Trophoblast cell (in vitro differentiated cells and primary cell): Measurements from ENCODE around the gene PELI1.
A peak's percentile ranks its signal among the peaks of the same experiment; 100 is the strongest.

Source experiments
- DNase-seq, 2 donors: peaks; one replicate each; pipeline ENCODE4 v3.0.0-alpha.2; 2016
- H2AFZ ChIP-seq: 2 replicates; pipeline ENCODE4 v1.6.1; 2013; ENCODE audit warnings: low read length, moderate library complexity, mild to moderate bottlenecking; ENCODE audit not compliant: insufficient read depth, poor library complexity
- H2AK5ac ChIP-seq: 2 replicates; pipeline ENCODE4 v1.6.1; 2013; ENCODE audit warnings: mild to moderate bottlenecking, low read length
- H2BK120ac ChIP-seq: 2 replicates; pipeline ENCODE4 v1.6.1; 2013; ENCODE audit warnings: low read length, mild to moderate bottlenecking, moderate library complexity; ENCODE audit not compliant: insufficient read depth, poor library complexity
- H2BK12ac ChIP-seq: 2 replicates; pipeline ENCODE4 v1.6.1; 2013; ENCODE audit warnings: mild to moderate bottlenecking, low read length, moderate library complexity
- H2BK5ac ChIP-seq: 2 replicates; pipeline ENCODE4 v1.6.1; 2013; ENCODE audit warnings: low read length, low read depth, moderate library complexity, mild to moderate bottlenecking; ENCODE audit not compliant: poor library complexity
- H3K14ac ChIP-seq: 2 replicates; pipeline ENCODE4 v1.6.1; 2013; ENCODE audit warnings: mild to moderate bottlenecking, low read length
- H3K18ac ChIP-seq: 2 replicates; pipeline ENCODE4 v1.6.1; 2013; ENCODE audit warnings: mild to moderate bottlenecking, low read length
- H3K23ac ChIP-seq: 2 replicates; pipeline ENCODE4 v1.6.1; 2013; ENCODE audit warnings: low read length
- H3K27ac ChIP-seq: 2 replicates; pipeline ENCODE4 v1.5.1; 2013; ENCODE audit warnings: low read depth, mild to moderate bottlenecking, inconsistent platforms, low read length, moderate library complexity
- H3K27me3 ChIP-seq: 2 replicates; pipeline ENCODE4 v1.6.1; 2013; ENCODE audit warnings: inconsistent platforms, mild to moderate bottlenecking, low read length, moderate library complexity; ENCODE audit not compliant: insufficient read depth
- H3K36me3 ChIP-seq, 2 experiments: 1 replicate in 1 of 2; 2 replicates in 1 of 2; pipeline ENCODE4 v1.6.1; 2013; ENCODE audit warnings: low read length in 2 of 2, mild to moderate bottlenecking in 2 of 2, moderate library complexity in 1 of 2; ENCODE audit not compliant: insufficient read depth in 2 of 2, control insufficient read depth in 1 of 2
- H3K4ac ChIP-seq: 2 replicates; pipeline ENCODE4 v1.6.1; 2013; ENCODE audit warnings: low read depth, mild to moderate bottlenecking, low read length, moderate library complexity
- H3K4me1 ChIP-seq, 2 experiments: 1 replicate in 1 of 2; 2 replicates in 1 of 2; pipeline ENCODE4 v1.6.1; 2013; ENCODE audit warnings: low read length in 2 of 2, mild to moderate bottlenecking in 2 of 2, moderate library complexity in 1 of 2; ENCODE audit not compliant: insufficient read depth in 2 of 2, control insufficient read depth in 1 of 2
- H3K4me2 ChIP-seq: 2 replicates; pipeline ENCODE4 v1.6.1; 2013; ENCODE audit warnings: inconsistent platforms, mild to moderate bottlenecking, low read length, moderate library complexity
- H3K4me3 ChIP-seq: 2 replicates; pipeline ENCODE4 v1.5.1; 2013; ENCODE audit warnings: mild to moderate bottlenecking, low read depth, low read length, inconsistent platforms
- H3K79me1 ChIP-seq: one replicate; pipeline ENCODE4 v1.6.1; 2013; ENCODE audit warnings: low read length
- H3K79me2 ChIP-seq: 2 replicates; pipeline ENCODE4 v1.6.1; 2013; ENCODE audit warnings: low read length, mild to moderate bottlenecking; ENCODE audit not compliant: control insufficient read depth, insufficient read depth, poor library complexity
- H3K9ac ChIP-seq: 2 replicates; pipeline ENCODE4 v1.6.1; 2013; ENCODE audit warnings: mild to moderate bottlenecking, low read length
- H3K9me3 ChIP-seq: 2 replicates; pipeline ENCODE4 v1.6.1; 2013; ENCODE audit warnings: low read depth, mild to moderate bottlenecking, control low read depth, inconsistent platforms, low read length; ENCODE audit not compliant: insufficient read depth
- H4K12ac ChIP-seq: 2 replicates; pipeline ENCODE4 v1.6.1; 2013; ENCODE audit warnings: low read depth, mild to moderate bottlenecking, low read length, moderate library complexity
- H4K8ac ChIP-seq: 2 replicates; pipeline ENCODE4 v1.6.1; 2013; ENCODE audit warnings: low read depth, mild to moderate bottlenecking, low read length, moderate library complexity
- H4K91ac ChIP-seq: one replicate; pipeline ENCODE4 v1.6.1; 2013; ENCODE audit warnings: low read depth, mild to moderate bottlenecking, low read length, moderate library complexity
- WGBS: extraction: QIAGEN DNeasy Blood & Tissue Kit; methylation state at CpG from one replicate; pipeline ENCODE4 v1.1.7; 2013; ENCODE audit warnings: missing lambda C conversion rate; ENCODE audit not compliant: insufficient read length, insufficient coverage; ENCODE audit errors: extremely low coverage; 5-methylcytosine and 5-hydroxymethylcytosine counted together

Gene PELI1

DNA sequence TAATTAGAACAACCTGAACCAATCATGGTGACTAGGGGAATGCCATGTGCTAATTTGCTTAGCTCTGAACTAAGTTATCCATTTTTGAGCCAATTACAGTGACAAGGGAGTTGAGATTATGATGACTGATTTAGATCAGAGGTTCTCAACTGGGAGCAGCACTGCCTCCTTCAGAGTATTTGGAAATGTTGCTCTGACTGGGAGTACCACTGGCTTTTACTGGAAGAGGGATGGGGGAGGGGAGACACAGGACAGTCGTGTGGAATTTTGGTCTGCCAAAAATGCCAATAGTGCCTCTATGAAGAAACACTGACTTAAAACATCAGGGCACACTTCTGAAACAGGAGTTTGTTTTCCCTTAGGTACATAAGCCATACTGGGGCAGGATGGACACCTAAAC lies 76.9 kb downstream of the PELI1 start:
- Histone ChIP-seq H3K4me3 (no peak overlapping the region), H3K14ac (no peak overlapping the region), H3K4me2 (no peak overlapping the region), H3K18ac (no peak overlapping the region), H4K12ac (no peak overlapping the region), H4K8ac (no peak overlapping the region), H3K79me1 (peaks cover 4% of the 10 kb centered on the region), H3K9ac (no peak overlapping the region), H3K9me3 (no peaks in the 10 kb centered on the region), H4K91ac (no peak overlapping the region), H3K79me2 (no peaks in the 10 kb centered on the region), H2AFZ (no peak overlapping the region), H2BK5ac (no peak overlapping the region), H2BK120ac (no peak overlapping the region), H3K23ac (no peak overlapping the region), H3K27me3 (no peaks in the 10 kb centered on the region), H2BK12ac (no peak overlapping the region), H3K27ac (no peak overlapping the region), H3K4me1 (peaks cover 7 to 17% of the 10 kb centered on the region in 2 experiments), H3K4ac (no peak overlapping the region), H3K36me3 (no peaks in the 10 kb centered on the region), H2AK5ac (no peak overlapping the region)
- DNase-seq, result no peak
- no CpG with 5 or more reads among the region's 1 CpG for WGBS

DNA sequence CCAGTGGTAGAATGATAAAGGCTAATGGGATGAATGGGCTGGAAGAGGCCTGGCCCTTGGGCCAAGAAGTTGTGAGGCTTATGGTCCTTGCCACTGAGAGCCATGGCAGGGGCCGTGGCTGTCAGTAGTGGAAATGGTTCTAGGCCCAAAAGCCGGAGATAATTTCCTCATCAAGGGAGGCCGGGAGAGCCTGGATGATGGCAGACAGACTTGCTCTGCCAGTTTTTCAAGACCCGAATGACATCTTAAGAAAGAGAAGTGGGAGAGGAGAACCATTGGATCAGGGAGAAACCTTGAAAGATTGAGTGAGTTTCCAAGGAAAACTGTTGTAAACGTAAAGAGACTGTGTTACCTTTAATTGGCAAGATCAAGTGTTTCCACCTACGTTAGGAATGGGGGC lies 78.7 kb downstream of the PELI1 start:
- H2AFZ ChIP-seq, result no peak overlapping the region
- H3K79me2 ChIP-seq, result no peaks in the 10 kb centered on the region
- H3K79me1 ChIP-seq, result peaks cover 4% of the 10 kb centered on the region
- no peak overlapping the region for H3K9ac ChIP-seq
- H4K12ac ChIP-seq, result no peak overlapping the region
- H3K36me3 ChIP-seq, result no peaks in the 10 kb centered on the region
- no peaks in the 10 kb centered on the region for H3K9me3 ChIP-seq
- no peak overlapping the region for H2AK5ac ChIP-seq
- no peaks in the 10 kb centered on the region for H3K27me3 ChIP-seq
- WGBS, result no CpG with 5 or more reads among the region's 6 CpGs
- H4K91ac ChIP-seq, result peak overlapping the region; percentile 2
- no peak overlapping the region for H2BK120ac ChIP-seq
- no peak overlapping the region for H3K14ac ChIP-seq
- H2BK5ac ChIP-seq, result peak overlapping the region; percentile 16
- no peak overlapping the region for H3K4me2 ChIP-seq
- H3K27ac ChIP-seq, result no peak overlapping the region
- no peak overlapping the region for H3K4ac ChIP-seq
- H3K18ac ChIP-seq, result no peak overlapping the region
- H3K4me3 ChIP-seq, result no peak overlapping the region
- no peak overlapping the region for H3K23ac ChIP-seq
- H2BK12ac ChIP-seq, result peak overlapping the region; percentile 77
- peak; percentile 72 to 86 for DNase-seq
- H4K8ac ChIP-seq, result peak overlapping the region; percentile 11
- peaks cover 7 to 17% of the 10 kb centered on the region in 2 experiments for H3K4me1 ChIP-seq

DNA sequence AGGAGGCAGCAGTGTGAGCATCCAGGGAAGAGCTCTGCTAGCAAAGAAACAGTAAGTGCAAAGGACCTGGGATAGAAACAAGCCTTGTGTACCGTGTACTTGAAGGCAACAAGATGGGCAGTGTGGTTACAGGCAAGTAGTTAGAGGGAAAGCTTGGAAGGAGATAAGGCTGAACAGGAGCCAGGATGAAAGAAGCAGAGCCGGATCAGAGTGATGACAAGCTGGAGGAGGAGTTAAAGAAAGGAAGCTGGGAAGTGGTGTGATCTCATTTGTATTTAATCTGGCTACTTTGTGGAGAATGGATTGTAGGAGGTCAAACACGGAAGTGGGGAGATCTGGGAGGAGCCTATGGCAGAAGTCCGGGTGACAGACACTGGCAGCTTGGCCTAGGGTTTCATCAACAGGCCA lies 80.3 kb downstream of the PELI1 start:
- H3K27me3 ChIP-seq, result no peaks in the 10 kb centered on the region
- H4K12ac ChIP-seq, result no peak overlapping the region
- H3K4ac ChIP-seq, result no peak overlapping the region
- WGBS, result no CpG with 5 or more reads among the region's 4 CpGs
- H3K9me3 ChIP-seq, result no peaks in the 10 kb centered on the region
- H3K4me3 ChIP-seq, result no peak overlapping the region
- H2AK5ac ChIP-seq, result no peak overlapping the region
- no peak for DNase-seq
- no peak overlapping the region for H2BK12ac ChIP-seq
- H3K27ac ChIP-seq, result peak overlapping the region; percentile 2
- no peaks in the 10 kb centered on the region for H3K36me3 ChIP-seq
- no peak overlapping the region for H4K8ac ChIP-seq
- H3K79me2 ChIP-seq, result no peaks in the 10 kb centered on the region
- no peak overlapping the region for H3K4me2 ChIP-seq
- H3K14ac ChIP-seq, result no peak overlapping the region
- H2AFZ ChIP-seq, result no peak overlapping the region
- H3K79me1 ChIP-seq, result peaks cover 4% of the 10 kb centered on the region
- H3K9ac ChIP-seq, result no peak overlapping the region
- H3K23ac ChIP-seq, result no peak overlapping the region
- no peak overlapping the region for H2BK5ac ChIP-seq
- H3K18ac ChIP-seq, result no peak overlapping the region
- no peak overlapping the region for H2BK120ac ChIP-seq
- H3K4me1 ChIP-seq, result peaks cover 7 to 17% of the 10 kb centered on the region in 2 experiments
- H4K91ac ChIP-seq, result no peak overlapping the region

DNA sequence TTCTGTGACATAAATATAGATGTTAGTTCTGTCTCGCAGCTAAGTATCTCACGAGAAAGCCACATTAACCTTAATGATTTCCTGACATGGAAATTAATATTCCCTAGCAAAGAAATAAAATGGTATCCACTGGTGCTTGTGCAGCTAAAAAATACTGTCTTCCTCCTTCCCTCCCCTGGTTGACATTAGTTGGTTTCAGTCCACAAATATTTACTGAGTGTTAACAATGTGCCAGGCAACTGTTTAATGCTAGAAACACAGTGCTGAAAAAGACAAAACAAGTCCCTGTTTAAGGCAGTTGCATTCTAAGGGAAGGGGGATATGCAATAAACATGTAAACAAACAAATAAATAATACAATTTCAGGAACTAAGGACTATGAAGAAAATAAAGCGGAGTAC lies 80.8 kb downstream of the PELI1 start:
- no peak for DNase-seq
- no CpG with 5 or more reads among the region's 3 CpGs for WGBS
- H3K79me1 ChIP-seq, result peaks cover 4% of the 10 kb centered on the region

More for the DNA sequence above, 80.8 kb downstream of the PELI1 start:
- Histone ChIP-seq H3K9ac (no peak overlapping the region), H3K27ac (no peak overlapping the region), H3K79me2 (no peaks in the 10 kb centered on the region), H2BK5ac (no peak overlapping the region), H3K14ac (no peak overlapping the region), H4K91ac (no peak overlapping the region), H2BK120ac (no peak overlapping the region), H3K4ac (no peak overlapping the region), H3K36me3 (no peaks in the 10 kb centered on the region), H3K23ac (no peak overlapping the region), H3K4me2 (no peak overlapping the region), H3K9me3 (no peaks in the 10 kb centered on the region), H4K12ac (no peak overlapping the region), H4K8ac (no peak overlapping the region), H3K4me1 (peaks cover 7 to 17% of the 10 kb centered on the region in 2 experiments), H3K4me3 (no peak overlapping the region), H2AFZ (no peak overlapping the region), H3K27me3 (no peaks in the 10 kb centered on the region), H2AK5ac (no peak overlapping the region), H3K18ac (no peak overlapping the region), H2BK12ac (no peak overlapping the region)
